Measurements from ENCODE around the gene SCAI.
"Not testable (repeated sequence)": the region's sequence is repeated elsewhere in the genome, so short reads cannot be mapped to it uniquely, and the experiment has no call there.

Gene SCAI

DNA sequence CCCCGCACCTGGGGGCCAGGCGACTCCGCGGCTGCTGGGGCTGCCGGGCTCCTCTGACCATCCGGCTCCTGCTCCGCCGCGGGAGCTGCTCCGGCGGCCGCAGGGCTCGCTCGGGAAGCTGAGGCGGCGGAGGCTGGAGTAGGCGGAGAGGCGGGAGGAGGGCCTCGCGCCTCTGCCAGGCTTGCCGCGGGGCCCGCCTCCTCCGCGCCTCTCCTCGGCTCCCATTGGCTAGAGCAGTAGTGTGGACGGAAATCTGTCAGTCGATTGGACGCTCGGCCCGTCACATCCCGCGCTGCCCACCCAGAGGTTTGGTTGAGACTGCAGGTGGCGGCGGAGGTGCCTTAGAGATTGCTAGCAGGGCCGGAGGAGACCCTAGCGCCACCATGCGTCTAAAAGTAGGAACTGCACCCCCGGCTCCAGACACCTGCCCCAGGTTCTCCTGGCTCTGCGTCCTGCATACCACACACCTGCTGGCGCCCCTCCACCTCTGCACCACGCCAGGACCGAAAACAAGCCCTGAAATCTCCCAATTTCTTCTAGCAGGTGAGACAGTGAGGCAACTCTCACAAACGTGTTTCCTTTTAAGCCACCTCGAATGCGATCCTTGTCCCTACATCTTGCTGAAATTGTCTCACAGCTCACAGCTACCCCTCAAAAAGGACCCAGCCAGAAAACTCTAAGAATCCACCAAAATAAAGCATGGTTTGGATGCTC lies at the start of gene SCAI:
TSS of gene SCAI (minus strand) at position 152 of the 714 bp plus-strand sequence. CDS start at position 61, 91 bp downstream.
- DNase-seq (ENCODE audit: low read depth in 2 of 2) = peak; percentile 96 to 97

DNA sequence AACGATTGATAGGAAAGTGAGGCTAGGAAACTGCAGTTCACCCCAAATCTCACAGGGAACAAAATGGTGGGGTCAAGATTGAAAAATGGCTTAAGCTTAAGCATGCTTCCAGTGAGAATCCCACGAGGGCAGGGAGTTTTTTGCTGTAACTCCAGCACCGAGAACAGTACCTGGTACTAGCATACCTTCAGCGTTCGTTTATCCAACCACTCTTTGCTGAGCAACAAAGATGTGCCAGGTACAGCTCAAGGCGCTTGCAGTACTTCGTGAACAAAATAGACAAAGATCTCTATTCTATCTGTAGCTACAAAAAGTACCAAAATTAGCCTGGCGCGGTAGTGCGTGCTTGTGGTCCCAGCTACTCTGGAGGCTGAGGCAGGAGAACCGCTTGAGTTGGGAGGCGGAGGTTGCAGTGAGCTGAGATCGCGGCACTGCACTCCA lies 47.1 kb upstream of the SCAI start:
- DNase-seq (ENCODE audit: low read depth in 2 of 2) = no peak

DNA sequence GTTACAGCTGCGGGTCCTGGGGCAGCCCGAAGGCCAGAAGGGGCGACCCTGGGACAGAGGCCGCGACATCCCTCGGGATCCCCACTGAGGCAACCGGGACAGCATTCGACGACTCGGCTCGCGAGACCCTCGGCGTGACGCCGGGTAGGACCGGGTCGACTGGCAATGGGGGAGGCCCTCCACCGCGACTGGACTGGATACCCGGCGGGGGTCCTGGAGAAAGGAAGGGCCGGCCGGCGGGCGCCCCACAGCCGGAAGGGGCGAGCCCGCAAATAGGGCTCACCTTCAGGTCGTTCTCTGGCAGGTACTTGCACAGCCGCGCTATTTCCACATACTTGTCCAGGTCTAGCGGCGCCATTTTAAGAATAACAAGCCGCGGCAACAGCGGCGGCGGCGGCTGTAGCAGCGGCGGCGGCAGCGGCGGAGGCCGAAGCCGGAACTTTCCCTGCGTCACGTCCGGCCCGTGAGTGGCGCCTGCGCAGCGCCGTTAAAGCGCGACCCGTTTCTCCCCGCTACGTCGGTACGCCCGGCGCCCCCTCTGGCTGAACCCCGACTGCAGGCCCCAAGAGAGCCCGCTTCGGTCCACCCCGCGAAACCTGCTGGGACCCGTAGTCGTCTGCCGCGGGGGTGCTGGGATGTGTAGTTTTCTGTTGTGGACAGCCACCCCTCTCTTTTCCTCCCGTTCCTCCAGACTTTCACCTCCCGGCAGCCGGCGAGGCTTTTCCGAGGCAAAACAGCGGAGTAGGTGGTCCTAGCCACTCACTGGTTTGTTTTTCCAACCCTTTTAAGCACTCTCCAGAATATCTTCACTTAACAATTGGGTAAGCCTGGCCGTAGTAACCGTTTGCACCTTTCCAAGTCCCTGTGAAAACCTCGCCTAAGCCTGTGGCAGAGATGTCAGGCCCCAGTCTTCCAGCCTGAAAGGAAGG lies 46.3 kb upstream of the SCAI start, which contains the start of gene PPP6C:
TSS of gene PPP6C (minus strand) at position 443 of the 929 bp plus-strand sequence. CDS start at position 358, 85 bp downstream.
- DNase-seq (ENCODE audit: low read depth in 2 of 2) = peak; percentile 93 to 97

DNA sequence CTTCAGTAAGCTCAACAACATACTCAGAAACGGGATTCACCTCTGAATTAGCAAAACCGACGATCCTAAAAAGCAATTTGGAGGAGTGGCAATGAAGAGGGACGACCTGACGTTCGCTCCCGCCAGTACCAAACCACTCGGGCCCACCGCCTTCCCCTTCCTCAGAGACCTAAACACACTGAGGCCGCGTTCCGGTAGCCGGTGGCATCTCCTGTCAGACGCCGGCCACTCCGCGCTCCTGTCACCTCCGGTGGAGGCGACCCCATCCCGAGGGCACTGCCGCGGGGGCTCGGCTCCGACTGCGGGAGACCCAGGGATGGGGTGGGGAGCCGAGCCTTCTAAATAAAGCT lies 45.7 kb upstream of the SCAI start:
- DNase-seq (ENCODE audit: low read depth in 2 of 2) = peak in 1 of 2 donors; percentile 9

DNA sequence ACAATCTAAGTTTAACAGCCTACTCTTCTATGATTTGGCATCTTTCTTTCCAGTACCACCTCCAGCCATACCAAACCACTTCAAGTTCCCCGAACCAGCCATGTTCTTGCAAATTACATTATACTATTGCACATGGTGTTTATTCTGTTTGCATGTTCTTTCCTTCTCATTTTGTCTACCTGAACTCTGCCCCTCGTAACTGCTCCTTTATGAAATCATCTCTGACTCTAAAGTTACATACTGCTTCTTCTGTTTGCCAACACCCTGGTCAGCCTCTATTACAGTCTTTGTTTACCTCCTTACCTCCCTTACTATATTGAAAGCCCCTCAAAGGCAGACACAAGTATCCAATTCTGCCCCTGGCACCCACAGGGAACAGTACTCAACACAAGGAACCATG lies 40.2 kb upstream of the SCAI start:
- no peak for DNase-seq (ENCODE audit: low read depth in 2 of 2)

DNA sequence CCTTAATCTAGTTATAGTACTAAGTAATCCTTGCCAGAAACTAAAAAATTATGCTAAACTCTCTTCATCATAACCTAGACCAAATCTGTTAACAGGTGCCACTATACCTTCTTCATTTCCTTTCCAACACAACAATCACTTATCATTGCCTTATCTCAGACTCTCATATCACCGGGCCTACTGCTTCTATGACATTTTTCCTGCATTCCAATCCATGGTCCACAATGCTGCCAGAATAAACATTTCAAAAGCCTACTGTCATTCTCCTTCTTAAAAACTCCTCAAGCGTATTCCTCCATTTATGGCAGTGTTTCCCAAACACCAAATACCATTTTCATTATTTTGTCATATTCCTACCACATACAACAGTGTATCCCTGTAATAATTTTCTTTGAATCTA lies 39.7 kb upstream of the SCAI start:
- no peak for DNase-seq (ENCODE audit: low read depth in 2 of 2)

DNA sequence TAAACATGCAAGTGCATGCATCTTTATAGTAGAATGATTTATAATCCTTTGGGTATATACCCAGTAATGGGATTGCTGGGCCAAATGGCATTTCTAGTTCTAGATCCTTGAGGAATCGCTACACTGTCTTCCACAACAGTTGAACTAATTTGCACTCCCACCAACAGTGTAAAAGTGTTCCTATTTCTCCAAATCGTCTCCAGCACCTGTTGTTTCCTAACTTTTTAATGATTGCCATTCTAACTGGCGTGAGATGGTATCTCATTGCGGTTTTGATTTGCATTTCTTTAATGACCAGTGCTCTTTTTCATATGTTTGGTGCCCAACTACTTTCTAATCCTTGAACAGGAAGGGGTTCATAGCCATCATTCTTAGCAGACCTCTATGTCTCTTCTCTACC lies 38.4 kb upstream of the SCAI start:
- not testable (repeated sequence) for DNase-seq (ENCODE audit: low read depth in 2 of 2)

DNA sequence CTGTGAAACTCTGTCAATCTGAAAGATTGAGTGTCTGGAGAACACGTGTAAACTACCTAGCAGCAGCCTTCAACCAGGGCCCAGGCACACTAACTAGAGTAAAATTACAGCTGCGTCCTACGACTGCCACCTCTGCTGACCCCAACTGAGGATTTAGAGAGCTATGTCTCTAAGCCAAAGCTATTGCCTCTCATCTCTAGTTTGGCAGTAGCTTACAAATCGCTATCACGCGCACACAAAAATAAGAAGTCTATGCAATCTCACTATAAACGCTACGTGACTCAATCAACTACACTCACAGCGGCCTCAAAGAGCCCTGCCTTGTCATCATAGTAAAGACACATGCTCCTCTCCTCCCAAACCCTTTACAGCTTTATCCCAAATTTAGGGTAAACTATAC lies 37.5 kb upstream of the SCAI start:
- no peak for DNase-seq (ENCODE audit: low read depth in 2 of 2)

DNA sequence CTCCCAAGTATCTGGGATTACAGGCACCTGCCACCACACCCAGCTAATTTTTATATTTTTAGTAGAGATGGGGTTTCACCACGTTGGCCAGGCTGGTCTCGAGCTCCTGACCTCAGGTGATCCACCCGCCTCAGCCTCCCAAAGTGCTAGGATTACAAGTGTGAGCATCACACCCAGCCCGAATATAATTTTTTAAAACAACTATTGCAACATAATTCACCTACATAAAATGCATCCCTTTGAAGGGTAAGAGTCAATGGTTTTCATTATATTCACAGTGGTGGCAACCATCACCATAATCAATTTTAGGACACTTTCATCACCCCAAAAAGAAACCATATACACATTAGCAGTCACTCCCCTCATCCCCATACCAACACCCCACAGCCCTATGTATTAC lies 36.4 kb upstream of the SCAI start:
- DNase-seq (ENCODE audit: low read depth in 2 of 2) = not testable (repeated sequence)

DNA sequence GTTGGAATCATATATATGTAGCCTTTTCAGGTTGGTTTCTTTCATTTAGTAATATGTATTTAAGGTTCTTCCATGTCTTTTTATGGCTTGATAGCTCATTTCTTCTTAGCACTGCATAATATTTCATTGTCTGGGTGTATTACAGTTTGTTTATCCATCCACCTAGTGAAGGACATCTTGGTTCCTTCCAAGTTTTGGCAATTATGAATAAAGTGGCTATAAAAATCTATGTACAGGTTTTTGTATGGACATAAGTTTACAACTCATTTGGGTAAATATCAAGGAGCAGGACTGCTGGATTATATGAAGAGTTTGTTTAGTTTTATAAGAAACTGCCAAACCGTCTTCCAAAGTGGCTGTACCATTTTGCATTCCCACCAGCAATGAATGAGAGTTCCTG lies 34.6 kb upstream of the SCAI start:
- no peak for DNase-seq (ENCODE audit: low read depth in 2 of 2)

DNA sequence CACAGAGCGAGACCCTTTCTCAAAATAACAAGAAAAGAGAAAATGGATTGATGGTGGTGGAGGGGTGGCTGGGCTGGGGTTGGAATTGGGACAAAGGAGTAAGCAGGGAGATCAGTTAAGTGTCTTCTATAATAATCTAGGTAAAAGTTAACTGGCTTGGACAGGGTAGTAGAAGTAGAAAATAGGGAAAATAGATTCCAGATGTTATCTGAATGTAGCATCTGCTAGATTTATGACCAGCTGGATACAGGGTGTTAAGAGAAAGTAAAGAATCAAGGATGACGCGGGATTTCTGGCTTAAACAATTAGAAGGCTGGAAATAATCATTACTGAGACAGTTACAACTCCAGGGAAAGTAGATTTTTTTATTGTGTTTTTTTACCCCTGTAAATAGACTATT lies 33.3 kb upstream of the SCAI start:
- no peak for DNase-seq (ENCODE audit: low read depth in 2 of 2)

DNA sequence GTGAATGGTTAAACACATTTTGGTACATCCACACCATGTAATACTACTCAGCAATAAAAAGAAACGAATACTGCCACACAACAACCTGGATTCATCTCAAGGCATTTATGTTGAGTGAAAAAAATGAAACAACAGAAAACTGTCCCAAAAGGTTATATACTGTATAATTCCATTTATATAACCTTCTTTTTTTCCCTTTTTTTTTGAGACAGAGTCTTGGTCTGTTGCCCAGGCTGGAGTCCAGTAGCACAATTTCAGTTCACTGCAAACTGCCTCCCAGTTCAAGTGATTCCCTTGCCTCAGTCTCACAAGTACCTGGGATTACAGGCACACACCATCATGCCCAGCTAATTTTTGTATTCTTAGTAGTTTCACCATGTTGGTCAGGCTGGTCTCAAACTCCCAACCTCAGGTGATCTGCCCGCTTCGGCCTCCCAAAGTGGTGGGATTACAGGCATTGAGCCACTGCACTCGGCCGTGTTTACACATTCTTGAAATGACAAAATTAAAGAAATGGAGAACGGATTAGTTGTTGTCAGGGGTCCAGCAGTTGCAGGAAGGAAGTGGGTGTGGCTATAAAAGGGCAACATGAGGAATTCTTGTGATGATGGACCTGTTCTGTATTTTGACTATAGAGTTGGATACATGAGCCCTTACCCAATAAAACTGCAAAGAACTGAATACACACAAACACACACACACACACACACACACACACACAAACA lies 28.9 kb upstream of the SCAI start:
- DNase-seq (ENCODE audit: low read depth in 2 of 2) = no peak

DNA sequence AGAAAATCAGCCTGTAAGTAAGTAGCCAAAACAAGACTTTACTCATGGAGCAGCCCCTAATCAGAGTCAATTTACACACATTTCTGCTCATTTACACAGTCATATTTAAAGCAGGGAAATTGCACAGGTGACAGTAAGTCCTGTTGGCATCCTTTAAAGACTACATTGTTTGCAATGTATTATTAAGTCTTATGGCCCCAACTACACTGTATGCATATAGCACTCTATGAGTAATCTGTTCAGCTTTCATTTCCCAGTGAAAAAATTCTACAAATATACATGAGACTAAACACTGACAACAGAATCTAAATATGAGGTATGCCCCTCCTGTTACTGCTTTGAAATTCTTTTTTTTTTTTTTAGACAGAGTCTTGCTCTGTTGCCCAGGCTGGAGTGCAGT lies 26.6 kb upstream of the SCAI start:
- DNase-seq (ENCODE audit: low read depth in 2 of 2) = no peak

DNA sequence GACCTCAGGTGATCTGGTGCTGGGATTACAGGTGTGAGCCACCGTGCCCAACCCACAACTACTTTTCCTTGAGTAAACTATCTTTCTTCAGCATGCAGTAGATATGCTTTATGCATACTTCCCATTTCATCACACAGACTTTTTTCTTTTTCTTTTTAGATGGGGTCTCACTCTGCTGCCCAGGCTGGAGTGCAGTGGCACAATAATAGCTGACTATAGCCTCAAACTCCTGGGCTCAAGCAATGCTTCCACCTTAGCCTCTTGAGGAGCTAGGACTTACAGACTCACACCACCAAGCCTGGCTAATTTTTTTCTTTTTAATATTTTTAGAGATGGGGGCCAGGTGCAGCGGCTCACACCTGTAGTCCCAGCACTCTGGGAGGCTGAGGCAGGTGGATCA lies 23.4 kb upstream of the SCAI start:
- DNase-seq (ENCODE audit: low read depth in 2 of 2) = no peak

DNA sequence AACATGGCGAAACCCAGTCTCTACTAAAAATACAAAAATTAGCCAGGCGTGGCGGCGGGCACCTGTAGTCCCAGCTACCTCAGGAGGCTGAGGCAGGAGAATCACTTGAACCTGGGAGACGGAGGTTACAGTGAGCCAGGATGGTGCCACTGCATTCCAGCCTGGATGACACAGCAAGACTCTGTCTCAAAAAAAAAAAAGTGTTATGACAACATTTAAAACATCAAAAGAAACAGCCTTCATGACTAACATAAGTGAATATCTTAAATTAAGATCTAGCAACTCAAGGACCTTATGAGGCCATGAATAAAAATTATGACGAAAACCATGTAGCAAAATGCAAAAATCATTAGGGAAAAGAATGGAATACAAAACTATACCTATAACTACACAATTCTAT lies 19.6 kb upstream of the SCAI start:
- not testable (repeated sequence) for DNase-seq (ENCODE audit: low read depth in 2 of 2)

DNA sequence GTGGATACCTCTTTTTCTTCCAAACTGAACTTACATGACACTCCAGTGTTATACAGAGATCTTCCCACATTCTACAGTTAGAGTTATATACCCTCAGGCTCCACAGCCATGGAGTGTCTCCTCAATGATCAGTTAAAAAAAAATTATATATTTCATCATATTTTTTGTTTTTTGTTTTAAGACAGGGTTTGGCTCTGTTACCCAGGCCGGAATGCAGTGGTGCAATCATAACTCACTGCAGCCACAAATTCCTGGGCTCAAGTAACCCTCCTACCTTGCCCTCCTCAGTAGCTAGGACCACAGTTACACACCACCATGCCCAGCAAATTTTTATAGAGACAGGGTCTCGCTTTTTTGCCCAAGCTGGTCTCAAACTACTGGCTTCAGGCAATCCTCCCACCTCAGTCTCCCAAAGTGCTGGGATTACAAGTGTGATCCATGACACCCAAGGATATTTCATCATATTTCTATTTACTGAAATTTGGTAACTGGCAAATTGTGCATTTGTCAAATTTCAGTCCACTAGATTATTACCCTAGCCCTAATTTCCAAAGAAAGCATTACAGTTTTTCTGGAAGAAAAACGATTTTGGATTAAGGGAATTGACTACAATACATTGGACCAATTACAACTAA lies 18.1 kb upstream of the SCAI start:
- DNase-seq (ENCODE audit: low read depth in 2 of 2) = no peak

DNA sequence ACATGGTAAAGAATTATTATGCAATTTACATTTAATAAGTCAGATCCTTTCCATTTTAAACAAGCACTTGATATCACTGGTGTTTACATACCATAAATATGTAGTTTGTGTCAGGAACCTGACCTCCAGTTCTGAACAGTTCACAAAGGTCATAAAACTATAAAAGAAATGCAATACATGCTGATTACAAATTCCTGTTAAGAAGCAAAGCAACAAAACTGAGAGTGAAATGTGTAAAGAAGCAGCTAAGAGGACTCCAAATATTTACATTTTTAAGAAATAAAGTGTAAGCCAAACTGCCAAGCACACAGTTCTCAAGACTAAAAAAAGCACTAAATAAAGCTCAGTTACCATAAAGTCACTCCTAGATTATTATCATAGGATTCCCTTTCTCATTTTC lies 17.4 kb upstream of the SCAI start:
- DNase-seq (ENCODE audit: low read depth in 2 of 2) = no peak

DNA sequence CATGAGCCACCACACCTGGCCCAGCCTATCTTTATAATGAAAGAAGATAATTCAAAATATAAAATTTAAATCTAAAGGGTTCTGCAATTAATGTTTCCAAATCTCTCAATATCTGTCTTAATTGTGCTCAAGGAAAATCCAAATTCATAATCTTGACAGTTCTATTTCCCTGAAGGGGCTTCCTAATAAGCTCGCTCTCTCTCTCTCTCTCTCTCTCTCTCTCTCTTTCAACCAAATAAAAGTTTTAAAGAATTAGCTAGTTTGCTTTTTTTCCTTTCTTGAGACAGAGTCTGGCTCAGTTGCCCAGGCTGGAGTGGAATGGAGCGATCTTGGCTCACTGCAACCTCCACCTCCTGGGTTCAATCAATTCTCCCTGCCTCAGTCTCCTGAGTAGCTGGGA lies 13.2 kb upstream of the SCAI start:
- no peak for DNase-seq (ENCODE audit: low read depth in 2 of 2)

DNA sequence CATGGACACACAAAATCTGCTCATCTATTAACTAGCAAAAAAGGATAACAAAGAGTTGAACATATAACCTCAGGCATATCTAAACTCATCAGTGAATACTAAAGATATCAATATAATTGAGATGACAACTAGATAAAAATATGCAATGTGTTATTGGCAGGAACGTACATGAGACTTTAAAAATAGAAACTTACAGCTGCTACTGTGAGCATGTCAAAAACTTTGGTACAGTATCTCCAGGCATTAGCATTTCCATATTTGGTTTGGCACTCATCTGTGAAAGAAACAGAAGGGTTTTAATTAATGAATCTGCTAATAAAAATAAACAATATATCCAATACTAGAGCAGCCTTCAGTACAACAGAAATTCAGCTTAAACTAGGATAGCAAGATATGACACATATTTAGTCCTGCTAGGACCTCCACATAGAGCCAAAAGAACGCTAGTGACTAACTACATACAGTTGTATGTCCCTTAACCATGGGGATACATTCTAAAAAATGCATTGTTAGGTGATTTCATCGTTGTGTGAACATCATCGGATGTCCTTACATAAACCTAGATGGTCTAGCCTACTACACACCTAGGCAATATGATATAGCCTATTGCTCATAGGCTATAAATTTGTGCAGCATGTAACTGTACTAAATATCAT lies 10.5 kb upstream of the SCAI start:
- no peak for DNase-seq (ENCODE audit: low read depth in 2 of 2)

DNA sequence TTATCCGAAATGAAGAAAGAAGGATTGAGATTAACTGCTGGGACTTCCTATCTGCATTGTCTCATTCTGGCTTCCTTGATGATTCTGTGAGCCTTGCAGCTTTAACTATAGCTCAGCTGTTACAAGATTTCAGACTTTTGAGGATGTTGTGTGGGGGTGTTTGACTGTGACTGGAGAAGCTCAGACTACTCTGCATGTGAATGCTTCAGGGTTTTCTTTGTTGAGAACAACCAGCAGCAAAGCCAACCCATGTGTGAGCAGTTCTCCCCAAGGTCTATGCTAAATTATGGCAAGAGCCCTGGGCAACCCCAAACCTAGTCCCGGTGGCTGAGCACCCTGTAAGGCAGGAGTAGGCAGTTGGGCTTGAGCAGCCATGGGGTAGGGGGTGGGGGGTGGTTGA lies 8.4 kb upstream of the SCAI start:
- DNase-seq (ENCODE audit: low read depth in 2 of 2) = no peak
